ENCODE results near the gene KLK5.

DNA sequence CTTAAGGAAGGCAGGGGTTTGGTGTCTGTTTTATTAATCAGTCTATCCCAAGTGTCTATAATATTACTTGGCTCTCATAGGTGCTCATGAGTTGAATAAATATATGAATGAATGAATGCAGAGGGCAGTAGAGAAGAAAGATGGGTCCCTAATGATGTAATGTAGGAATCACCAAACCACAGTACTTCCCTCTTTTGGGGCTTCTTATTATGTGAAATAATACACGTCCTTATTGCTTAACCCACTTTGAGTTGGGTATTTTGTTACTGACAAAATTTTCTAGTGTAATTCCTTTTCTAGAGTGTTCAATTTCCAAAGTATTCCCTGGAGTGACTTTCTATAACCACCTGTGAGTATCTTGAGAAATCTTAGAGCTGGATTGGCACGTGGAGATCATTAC is 13.2 kb downstream of the KLK5 start:
- TF ChIP-seq POLR2AphosphoS5 (IDR thresholded peaks at IDR 0.05; ENCODE audit: insufficient read depth in 1 of 2, low read depth in 1 of 2) = no peak
- TF ChIP-seq CTCF (IDR thresholded peaks at IDR 0.05) = no peak
- TF ChIP-seq POLR2A (IDR thresholded peaks at IDR 0.05) = no peak

Measured in vagina (tissue), 2 donors.